HEK293T (cell line): ENCODE results near the gene OR52A1.
"Not testable (repeated sequence)": the region's sequence is repeated elsewhere in the genome, so short reads cannot be mapped to it uniquely, and the experiment has no call there.

Experiments used
- CTCF ChIA-PET: fragments of 350-600 bp; formaldehyde crosslinking; extraction: SDS; loops from one replicate; lab custom pipeline; 2021; ENCODE audit warnings: antibody characterized with exemption, inconsistent platforms; lab: Yijun Ruan, JAX
- POLR2A ChIA-PET: fragments of 350-600 bp; formaldehyde crosslinking; extraction: SDS; loops from one replicate; lab custom pipeline; 2020; ENCODE audit warnings: antibody characterized with exemption, inconsistent platforms; lab: Yijun Ruan, JAX
- DNase-seq: peaks from one replicate; pipeline ENCODE4 v3.0.0; 2012; ENCODE audit warnings: mixed read lengths; ENCODE audit errors: extremely low spot score
- ARNT ChIP-seq: fragments of 450-650 bp; IDR thresholded peaks from 2 replicates; pipeline ENCODE4 v1.6.1; 2017; ENCODE audit warnings: mild to moderate bottlenecking
- BHLHE40 ChIP-seq: fragments of 450-650 bp; IDR thresholded peaks from 2 replicates; pipeline ENCODE4 v1.6.1; 2016; ENCODE audit warnings: mild to moderate bottlenecking, moderate library complexity, borderline replicate concordance
- CTBP1 ChIP-seq: fragments of 450-650 bp; IDR thresholded peaks from 2 replicates; pipeline ENCODE4 v1.6.1; 2016; ENCODE audit warnings: borderline replicate concordance
- ELF4 ChIP-seq: fragments of 450-650 bp; IDR thresholded peaks from 2 replicates; pipeline ENCODE4 v1.6.1; 2017; ENCODE audit warnings: antibody characterized with exemption
- FOXA1 ChIP-seq: fragments of 450-650 bp; IDR thresholded peaks from 2 replicates; pipeline ENCODE4 v1.6.1; 2016; ENCODE audit warnings: mild to moderate bottlenecking
- FOXK2 ChIP-seq: fragments of 450-650 bp; IDR thresholded peaks from 2 replicates; pipeline ENCODE4 v1.6.1; 2016; ENCODE audit warnings: mild to moderate bottlenecking
- FOXM1 ChIP-seq: fragments of 450-650 bp; IDR thresholded peaks from 2 replicates; pipeline ENCODE4 v1.6.1; 2017; ENCODE audit warnings: mild to moderate bottlenecking, borderline replicate concordance
- HDGF ChIP-seq: fragments of 450-650 bp; IDR thresholded peaks from 2 replicates; pipeline ENCODE4 v1.6.1; 2017; ENCODE audit warnings: antibody characterized with exemption, borderline replicate concordance
- L3MBTL2 ChIP-seq: fragments of 450-650 bp; conservative IDR thresholded peaks from 2 replicates; pipeline ENCODE4 v1.6.1; 2016; ENCODE audit warnings: mild to moderate bottlenecking
- LEF1 ChIP-seq: fragments of 450-650 bp; IDR thresholded peaks from 2 replicates; pipeline ENCODE4 v1.6.1; 2017; ENCODE audit warnings: mild to moderate bottlenecking, borderline replicate concordance
- NFRKB ChIP-seq: fragments of 450-650 bp; IDR thresholded peaks from 2 replicates; pipeline ENCODE4 v1.6.1; 2016; ENCODE audit warnings: mild to moderate bottlenecking, moderate library complexity
- SP1 ChIP-seq: fragments of 450-650 bp; IDR thresholded peaks from 2 replicates; pipeline ENCODE4 v1.6.1; 2017
- SUZ12 ChIP-seq: fragments of 450-650 bp; IDR thresholded peaks from 2 replicates; pipeline ENCODE4 v1.6.1; 2016; ENCODE audit warnings: mild to moderate bottlenecking
- TARDBP ChIP-seq: fragments of 450-650 bp; IDR thresholded peaks from 2 replicates; pipeline ENCODE4 v1.6.1; 2016
- ZNF384 ChIP-seq: fragments of 450-650 bp; IDR thresholded peaks from 2 replicates; pipeline ENCODE4 v1.6.1; 2016
- TF ChIP-seq, protein P1 (sequence below): fragments of 450-650 bp; IDR thresholded peaks from 2 replicates; pipeline ENCODE4 v1.6.1; 2016

OR52A1 gene

DNA sequence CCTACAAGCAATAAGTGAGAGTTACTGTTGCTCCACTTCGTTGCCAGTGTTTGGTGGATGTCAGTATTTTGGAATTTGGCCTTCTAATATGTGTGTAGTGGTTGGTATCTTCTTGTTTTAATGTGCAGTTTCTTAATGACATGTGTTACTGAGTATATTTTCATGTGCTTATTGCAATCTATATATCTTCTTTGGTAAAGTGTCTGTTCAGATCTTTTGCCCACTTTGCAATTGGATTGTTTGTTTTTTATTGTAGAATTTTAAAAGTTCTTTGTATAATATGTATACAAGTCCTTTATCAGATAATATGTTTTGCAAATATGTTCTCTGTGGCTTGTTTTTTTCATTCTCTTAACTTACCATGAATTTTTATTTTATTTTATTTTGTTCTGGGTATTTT is 38.2 kb upstream of the OR52A1 start:
- TF ChIP-seq HDGF (no peak), FOXA1 (no peak), FOXK2 (no peak), ZNF384 (no peak), BHLHE40 (no peak), NFRKB (no peak), ARNT (no peak), LEF1 (no peak)
- CTCF ChIA-PET: no interaction called here
- POLR2A ChIA-PET: no interaction called here
- no peak for DNase-seq

DNA sequence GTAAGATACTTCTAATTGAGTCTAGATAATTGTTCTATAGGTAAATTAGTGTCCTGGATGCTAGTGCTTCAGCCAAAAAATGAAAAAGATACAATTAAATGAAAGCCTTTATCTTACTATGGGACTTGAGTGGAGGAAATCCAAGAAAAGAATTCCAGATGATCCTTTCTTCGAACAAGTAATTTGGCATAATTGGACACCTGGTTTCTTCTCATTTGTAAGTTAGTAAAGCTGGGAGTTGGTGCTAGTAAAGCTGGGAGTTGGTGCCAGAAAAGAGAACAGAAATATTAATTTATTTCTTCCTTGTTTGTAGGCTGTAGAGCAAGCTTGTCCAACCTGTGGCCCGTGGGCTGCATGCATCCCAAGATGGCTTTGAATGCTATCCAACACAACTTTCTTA is 33.6 kb upstream of the OR52A1 start:
- ChIA-PET CTCF (interaction anchor here (0.6 kb wide), 1 partner anchor 1358 kb away, joined by 3 read pairs; no protein-coding TSS in a partner anchor), POLR2A (no interaction called here)
- TF ChIP-seq FOXM1 (no peak), BHLHE40 (no peak), SUZ12 (no peak), ARNT (no peak), LEF1 (no peak), ELF4 (no peak), FOXA1 (no peak), TARDBP (no peak), HDGF (no peak), NFRKB (no peak), FOXK2 (no peak), L3MBTL2 (no peak), SP1 (no peak), CTBP1 (no peak), ZNF384 (no peak)
- TF ChIP-seq, protein P1, sequence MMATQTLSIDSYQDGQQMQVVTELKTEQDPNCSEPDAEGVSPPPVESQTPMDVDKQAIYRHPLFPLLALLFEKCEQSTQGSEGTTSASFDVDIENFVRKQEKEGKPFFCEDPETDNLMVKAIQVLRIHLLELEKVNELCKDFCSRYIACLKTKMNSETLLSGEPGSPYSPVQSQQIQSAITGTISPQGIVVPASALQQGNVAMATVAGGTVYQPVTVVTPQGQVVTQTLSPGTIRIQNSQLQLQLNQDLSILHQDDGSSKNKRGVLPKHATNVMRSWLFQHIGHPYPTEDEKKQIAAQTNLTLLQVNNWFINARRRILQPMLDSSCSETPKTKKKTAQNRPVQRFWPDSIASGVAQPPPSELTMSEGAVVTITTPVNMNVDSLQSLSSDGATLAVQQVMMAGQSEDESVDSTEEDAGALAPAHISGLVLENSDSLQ: no peak
- no peak for DNase-seq

DNA sequence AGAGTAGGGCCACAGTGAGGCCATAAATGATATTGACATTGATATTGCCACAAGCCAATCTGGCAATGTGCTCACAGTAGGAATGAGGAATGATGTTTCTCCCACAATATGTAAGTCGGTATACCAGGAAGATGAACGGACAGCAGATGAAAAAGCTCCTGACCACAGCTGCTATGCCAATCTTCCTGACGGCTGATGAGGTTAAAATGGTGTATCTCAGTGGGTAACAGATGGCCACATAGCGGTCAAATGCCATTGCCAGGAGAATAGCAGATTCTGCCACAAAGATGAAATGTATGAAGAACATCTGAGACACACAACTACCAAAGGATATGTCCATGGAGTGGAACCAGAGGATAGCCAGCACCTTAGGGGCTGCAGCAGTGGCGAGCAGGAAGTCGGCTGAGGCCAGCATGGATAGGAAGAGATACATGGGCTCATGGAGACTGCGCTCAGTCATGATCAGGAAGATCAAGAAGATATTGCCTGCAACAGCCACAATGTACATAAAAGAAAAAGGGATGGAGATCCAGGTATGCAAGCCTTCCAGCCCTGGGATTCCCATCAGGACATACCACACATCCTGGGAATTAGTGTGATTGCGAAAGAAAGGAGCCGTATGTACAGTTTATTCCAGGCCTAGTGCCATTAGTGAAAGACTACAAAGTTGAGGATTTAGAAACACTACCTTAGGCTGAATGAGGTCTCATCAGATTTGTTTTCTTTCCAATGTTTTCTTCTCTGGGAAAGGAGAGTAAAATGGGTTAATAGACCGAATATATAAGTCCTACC is 23.7 kb upstream of the OR52A1 start:
- DNase-seq: no peak
- CTCF ChIA-PET: no interaction called here
- POLR2A ChIA-PET: no interaction called here
- TF ChIP-seq TARDBP: no peak
- TF ChIP-seq HDGF: no peak
- no peak for TF ChIP-seq ARNT
- no peak for TF ChIP-seq FOXA1
- TF ChIP-seq ELF4: no peak
- TF ChIP-seq LEF1: no peak
- no peak for TF ChIP-seq L3MBTL2
- TF ChIP-seq SUZ12: no peak
- TF ChIP-seq ZNF384: no peak
- TF ChIP-seq, protein P1: no peak
- no peak for TF ChIP-seq SP1
- TF ChIP-seq CTBP1: no peak

DNA sequence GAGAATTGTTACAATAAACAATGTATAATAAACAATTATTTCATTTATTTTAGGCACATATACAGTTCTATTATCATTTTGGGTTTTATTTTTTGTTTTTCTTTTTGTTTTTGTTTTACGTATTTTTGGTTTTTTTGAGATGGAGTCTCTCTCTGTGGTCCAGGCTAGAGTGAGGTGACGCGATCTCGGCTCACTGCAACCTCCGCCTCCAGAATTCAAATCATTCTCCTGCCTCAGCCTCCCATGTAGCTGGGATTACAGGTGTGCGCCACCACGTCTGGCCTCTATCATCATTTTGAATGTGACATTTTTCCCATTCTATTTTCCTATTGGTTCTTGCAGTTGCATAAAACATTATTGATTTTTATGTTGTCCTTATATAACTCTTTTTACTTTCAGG is 20.4 kb upstream of the OR52A1 start:
- ChIA-PET CTCF (no interaction called here), POLR2A (no interaction called here)
- DNase-seq: no peak
- TF ChIP-seq, protein P1: no peak
- TF ChIP-seq LEF1 (no peak), L3MBTL2 (no peak), HDGF (no peak), TARDBP (no peak), BHLHE40 (no peak), NFRKB (no peak), FOXA1 (no peak), FOXM1 (no peak), CTBP1 (no peak), ELF4 (no peak), SP1 (no peak), ZNF384 (no peak)

DNA sequence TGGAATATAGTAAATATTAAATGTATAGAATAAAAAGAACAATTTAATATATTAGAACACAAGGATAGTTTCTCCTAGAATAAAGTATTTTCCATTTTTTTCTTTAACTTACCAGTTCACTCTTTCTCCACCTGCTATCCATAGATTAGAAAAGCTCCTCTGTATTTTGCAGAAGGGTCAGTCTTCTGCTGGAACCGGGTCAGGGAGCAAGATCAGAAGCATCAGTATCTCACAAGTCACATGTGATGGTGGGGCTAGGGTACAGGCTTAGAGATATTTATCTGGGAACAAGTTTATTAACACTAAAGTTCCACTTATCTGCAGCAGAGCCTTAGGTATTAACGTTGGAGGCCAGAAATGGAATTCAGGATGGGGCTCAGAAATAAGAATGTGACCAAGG is 17.3 kb upstream of the OR52A1 start:
- ChIA-PET POLR2A (no interaction called here), CTCF (no interaction called here)
- TF ChIP-seq FOXK2: no peak
- TF ChIP-seq NFRKB: no peak
- no peak for TF ChIP-seq SUZ12
- TF ChIP-seq SP1: no peak
- TF ChIP-seq FOXA1: no peak
- TF ChIP-seq ARNT: no peak
- TF ChIP-seq CTBP1: no peak
- no peak for TF ChIP-seq ELF4
- DNase-seq: no peak

DNA sequence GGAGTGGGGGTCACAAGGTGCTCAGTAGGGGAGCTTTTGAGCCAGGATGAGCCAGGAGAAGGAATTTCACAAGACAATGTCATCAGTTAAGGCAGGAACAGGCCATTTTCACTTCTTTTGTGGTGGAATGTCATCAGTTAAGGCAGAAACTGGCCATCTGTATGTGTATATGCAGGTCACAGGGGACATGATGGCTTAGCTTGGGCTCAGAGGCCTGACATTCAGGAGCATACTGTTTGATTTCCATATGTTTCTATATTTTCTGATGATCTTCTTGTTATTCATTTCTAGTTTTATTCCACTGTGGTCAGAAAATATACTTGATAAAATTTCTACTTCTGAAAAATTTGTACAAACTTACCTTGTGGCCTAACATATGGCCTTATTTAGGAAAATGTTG is 11.3 kb upstream of the OR52A1 start:
- POLR2A ChIA-PET, DNase-seq, CTCF ChIA-PET: not testable (repeated sequence)

DNA sequence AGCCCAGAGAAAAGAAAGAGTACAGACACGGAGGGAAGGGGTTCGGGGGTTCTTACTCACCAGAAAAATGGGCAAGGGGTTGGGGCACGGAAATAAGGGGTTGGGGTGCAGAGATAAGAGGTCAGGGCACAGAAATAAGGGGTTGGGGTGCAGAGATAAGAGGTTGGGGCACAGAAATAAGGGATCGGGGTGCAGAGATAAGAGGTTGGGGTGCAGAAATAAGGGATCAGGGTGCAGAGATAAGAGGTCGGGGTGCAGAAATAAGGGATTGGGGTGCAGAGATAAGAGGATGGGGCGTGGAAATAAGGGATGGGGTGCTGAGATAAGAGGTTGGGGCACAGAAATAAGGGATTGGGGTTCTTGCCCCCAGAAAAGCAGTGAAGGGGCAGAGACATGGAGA is 10.2 kb upstream of the OR52A1 start:
- POLR2A ChIA-PET, CTCF ChIA-PET, DNase-seq: not testable (repeated sequence)

DNA sequence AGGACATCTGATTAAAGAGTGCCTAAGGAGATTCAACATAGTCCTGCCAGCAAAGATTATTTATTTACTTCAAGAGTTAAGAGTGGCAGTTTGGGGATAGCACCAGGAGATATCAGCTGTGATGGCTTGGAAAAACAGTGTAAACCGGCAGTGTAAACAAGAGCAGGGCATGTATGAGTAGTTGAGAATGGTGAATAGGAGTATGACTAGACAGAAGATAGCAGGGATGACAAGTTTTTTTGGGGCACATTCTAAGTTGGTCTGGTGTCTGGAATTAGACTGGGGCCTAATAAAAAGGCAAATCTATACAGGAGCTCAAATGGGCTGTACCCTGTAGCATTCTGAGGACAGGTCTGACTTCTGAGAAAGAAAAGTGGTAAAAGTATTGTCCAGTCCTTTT is 6.5 kb upstream of the OR52A1 start:
- CTCF ChIA-PET, POLR2A ChIA-PET, DNase-seq: not testable (repeated sequence)

DNA sequence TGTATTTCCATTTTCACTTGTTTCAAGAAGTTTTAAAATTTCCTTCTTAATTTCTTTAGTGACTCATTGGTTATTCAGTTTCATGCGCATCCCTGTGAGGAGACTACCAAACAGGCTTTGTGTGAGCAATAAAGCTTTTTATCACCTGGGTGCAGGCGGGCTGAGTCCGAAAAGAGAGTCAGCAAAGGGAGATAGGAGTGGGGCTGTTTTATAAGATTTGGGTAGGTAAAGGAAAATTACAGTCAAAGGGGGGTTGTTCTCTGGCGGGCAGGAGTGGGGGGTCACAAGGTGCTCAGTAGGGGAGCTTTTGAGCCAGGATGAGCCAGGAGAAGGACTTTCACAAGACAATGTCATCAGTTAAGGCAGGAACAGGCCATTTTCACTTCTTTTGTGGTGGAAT is 5.7 kb upstream of the OR52A1 start:
- CTCF ChIA-PET, POLR2A ChIA-PET, DNase-seq: not testable (repeated sequence)
